ENCODE results near the gene RAB7A.

Gene RAB7A

DNA sequence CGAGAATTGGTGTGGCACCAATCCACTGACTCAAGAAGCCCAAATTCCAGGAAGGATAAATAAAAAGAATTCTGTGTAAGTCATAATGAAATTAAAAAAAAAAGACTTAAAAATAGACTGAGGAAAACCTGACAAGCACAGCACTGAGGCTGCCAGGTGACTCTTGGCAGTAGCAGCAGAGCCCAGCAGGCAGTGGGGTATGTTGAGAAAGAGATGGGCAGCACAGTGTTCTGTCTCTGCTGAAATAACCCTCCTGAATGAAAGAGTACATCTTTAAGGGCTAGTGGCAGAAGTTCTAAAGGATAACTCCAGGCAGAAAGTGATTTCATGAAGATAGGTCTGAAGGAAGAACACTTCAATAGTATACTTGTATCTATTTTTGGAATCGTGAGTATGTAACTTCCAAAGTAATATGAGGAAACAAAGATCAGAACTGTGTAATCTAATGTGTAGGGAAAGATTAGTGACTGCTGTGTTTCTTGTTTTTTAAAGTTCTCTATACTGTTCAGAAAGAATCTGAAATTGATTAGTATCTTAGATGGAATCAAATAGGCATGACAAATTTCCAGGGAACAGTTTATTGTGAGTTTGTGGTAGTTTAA lies 75.9 kb downstream of the RAB7A start:
- peak overlapping the region; percentile 30 for H3K27ac Mint-ChIP-seq
- DNase-seq, result no peak
- H3K4me3 Mint-ChIP-seq, result no peak overlapping the region
- H3K36me3 Mint-ChIP-seq (ENCODE audit: low read depth), result peaks cover 58% of the 10 kb centered on the region
- no peaks in the 10 kb centered on the region for H3K27me3 Mint-ChIP-seq (ENCODE audit: low read depth, poor library complexity)
- no peaks in the 10 kb centered on the region for H3K9me3 Mint-ChIP-seq
- H3K4me1 Mint-ChIP-seq, result peaks cover 25% of the 10 kb centered on the region
- TF ChIP-seq, protein P1, sequence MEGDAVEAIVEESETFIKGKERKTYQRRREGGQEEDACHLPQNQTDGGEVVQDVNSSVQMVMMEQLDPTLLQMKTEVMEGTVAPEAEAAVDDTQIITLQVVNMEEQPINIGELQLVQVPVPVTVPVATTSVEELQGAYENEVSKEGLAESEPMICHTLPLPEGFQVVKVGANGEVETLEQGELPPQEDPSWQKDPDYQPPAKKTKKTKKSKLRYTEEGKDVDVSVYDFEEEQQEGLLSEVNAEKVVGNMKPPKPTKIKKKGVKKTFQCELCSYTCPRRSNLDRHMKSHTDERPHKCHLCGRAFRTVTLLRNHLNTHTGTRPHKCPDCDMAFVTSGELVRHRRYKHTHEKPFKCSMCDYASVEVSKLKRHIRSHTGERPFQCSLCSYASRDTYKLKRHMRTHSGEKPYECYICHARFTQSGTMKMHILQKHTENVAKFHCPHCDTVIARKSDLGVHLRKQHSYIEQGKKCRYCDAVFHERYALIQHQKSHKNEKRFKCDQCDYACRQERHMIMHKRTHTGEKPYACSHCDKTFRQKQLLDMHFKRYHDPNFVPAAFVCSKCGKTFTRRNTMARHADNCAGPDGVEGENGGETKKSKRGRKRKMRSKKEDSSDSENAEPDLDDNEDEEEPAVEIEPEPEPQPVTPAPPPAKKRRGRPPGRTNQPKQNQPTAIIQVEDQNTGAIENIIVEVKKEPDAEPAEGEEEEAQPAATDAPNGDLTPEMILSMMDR (IDR thresholded peaks at IDR 0.05), result no peak

DNA sequence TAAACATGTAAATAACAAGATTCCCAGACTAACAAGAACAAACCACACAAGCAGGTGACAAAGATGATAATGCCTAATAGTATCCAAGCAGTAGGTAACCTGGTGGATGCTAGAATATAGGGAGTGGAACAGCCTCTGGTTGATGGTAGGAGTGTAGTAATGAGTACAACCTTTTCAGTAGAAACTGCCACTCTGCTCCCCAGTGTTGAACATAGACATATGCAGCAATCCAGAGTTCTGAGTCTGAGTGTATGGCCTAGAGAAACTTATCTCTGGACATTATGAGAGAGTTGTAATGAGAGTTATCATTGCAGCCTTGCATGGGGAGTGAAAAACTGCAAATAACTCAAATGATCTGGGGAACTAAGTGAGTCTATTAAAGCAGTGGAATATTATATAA lies 77.3 kb downstream of the RAB7A start:
- H3K36me3 Mint-ChIP-seq (ENCODE audit: low read depth), result peaks cover 56% of the 10 kb centered on the region
- no peak for DNase-seq
- TF ChIP-seq, protein P1 (IDR thresholded peaks at IDR 0.05), result no peak
- no peak overlapping the region for H3K4me3 Mint-ChIP-seq
- H3K27ac Mint-ChIP-seq, result no peak overlapping the region
- no peaks in the 10 kb centered on the region for H3K27me3 Mint-ChIP-seq (ENCODE audit: low read depth, poor library complexity)
- no peaks in the 10 kb centered on the region for H3K9me3 Mint-ChIP-seq
- H3K4me1 Mint-ChIP-seq, result peaks cover 28% of the 10 kb centered on the region

DNA sequence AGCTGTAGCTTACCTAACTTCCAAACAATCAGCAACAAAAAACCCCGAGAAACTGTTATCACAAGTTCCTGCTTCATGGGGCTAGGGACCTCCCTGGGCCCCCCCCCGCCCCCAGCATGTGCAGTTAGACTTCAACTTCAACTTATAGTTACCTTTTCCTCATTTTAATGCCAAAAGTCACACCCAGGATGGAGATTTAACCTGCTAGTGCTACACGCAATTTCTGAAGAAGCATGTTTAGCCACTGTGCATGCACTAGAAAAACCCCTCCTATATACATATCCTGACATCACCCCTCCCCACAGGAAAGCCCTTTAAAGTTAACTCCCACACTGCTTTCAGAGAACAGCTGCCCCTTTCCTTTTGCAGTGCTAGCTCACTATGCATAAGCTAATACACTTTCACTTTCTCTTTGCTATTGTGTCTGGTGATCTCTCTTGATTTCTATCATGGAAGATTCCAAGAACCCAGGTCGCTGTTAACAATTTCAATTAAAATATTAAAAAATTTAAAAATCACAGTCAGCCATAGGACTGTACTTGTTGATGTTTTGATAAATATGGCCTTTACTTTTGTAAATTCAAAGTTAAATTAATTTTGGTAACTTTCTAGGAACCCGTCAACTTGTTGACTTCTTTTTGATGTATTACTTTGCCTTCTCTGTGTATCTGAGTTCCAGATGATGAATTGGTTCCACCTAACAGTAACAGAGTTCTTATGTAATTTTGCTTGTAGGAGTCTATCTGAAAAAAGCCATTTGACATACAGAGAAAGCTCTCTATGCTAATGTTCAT lies 78.2 kb downstream of the RAB7A start:
- H3K27ac Mint-ChIP-seq, result peak overlapping the region; percentile 66
- DNase-seq, result no peak

DNA sequence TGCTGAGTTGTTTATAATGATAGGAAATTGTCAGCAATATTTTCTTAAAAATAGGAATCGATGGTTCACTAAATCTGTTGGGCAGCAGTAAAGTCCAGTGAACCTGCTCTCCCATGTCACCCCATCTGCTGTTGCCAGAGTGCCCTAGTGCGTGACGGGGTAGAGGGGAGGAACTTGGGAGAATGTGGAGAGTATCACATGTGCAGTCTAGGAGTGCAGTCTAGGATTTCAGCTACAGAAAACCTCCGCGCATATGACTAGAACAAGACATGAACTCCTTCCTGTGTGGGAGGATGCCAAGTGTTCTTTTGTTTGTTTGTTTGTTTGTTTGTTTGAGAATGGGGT lies 78.8 kb downstream of the RAB7A start:
- TF ChIP-seq, protein P1 (IDR thresholded peaks at IDR 0.05), result no peak
- DNase-seq, result peak; percentile 43
- H3K27ac Mint-ChIP-seq, result peak overlapping the region; percentile 66
- no peaks in the 10 kb centered on the region for H3K27me3 Mint-ChIP-seq (ENCODE audit: low read depth, poor library complexity)
- H3K4me1 Mint-ChIP-seq, result peaks cover 36% of the 10 kb centered on the region
- H3K4me3 Mint-ChIP-seq, result no peak overlapping the region
- H3K9me3 Mint-ChIP-seq, result no peaks in the 10 kb centered on the region
- H3K36me3 Mint-ChIP-seq (ENCODE audit: low read depth), result peaks cover 56% of the 10 kb centered on the region

More for the DNA sequence above, 78.2 kb downstream of the RAB7A start:
- no peaks in the 10 kb centered on the region for H3K9me3 Mint-ChIP-seq
- H3K36me3 Mint-ChIP-seq (ENCODE audit: low read depth), result peaks cover 56% of the 10 kb centered on the region
- peak overlapping the region; percentile 26 for H3K4me3 Mint-ChIP-seq
- H3K27me3 Mint-ChIP-seq (ENCODE audit: low read depth, poor library complexity), result no peaks in the 10 kb centered on the region
- peaks cover 34% of the 10 kb centered on the region for H3K4me1 Mint-ChIP-seq
- TF ChIP-seq, protein P1 (IDR thresholded peaks at IDR 0.05), result no peak

DNA sequence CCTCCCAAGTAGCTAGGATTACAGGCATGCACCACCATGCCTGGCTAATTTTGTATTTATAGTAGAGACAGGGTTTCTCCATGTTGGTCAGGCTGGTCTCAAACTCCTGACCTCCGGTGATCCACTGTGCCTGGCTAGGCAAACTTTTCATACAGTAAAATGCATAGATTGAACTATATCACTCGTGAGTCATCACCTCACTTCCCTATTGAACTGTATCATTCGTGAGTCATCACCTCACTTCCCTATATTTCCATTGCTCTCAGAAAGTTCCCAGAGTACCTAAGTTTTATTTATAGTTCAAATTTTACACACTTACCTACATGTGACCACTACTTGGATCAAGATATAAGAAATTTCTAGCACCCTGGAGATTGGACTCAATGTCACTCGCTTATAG lies 79.8 kb downstream of the RAB7A start:
- TF ChIP-seq, protein P1 (IDR thresholded peaks at IDR 0.05), result no peak
- DNase-seq, result no peak
- no peak overlapping the region for H3K4me3 Mint-ChIP-seq
- H3K36me3 Mint-ChIP-seq (ENCODE audit: low read depth), result peaks cover 58% of the 10 kb centered on the region
- peaks cover 36% of the 10 kb centered on the region for H3K4me1 Mint-ChIP-seq
- no peaks in the 10 kb centered on the region for H3K27me3 Mint-ChIP-seq (ENCODE audit: low read depth, poor library complexity)
- H3K27ac Mint-ChIP-seq, result no peak overlapping the region
- H3K9me3 Mint-ChIP-seq, result no peaks in the 10 kb centered on the region

DNA sequence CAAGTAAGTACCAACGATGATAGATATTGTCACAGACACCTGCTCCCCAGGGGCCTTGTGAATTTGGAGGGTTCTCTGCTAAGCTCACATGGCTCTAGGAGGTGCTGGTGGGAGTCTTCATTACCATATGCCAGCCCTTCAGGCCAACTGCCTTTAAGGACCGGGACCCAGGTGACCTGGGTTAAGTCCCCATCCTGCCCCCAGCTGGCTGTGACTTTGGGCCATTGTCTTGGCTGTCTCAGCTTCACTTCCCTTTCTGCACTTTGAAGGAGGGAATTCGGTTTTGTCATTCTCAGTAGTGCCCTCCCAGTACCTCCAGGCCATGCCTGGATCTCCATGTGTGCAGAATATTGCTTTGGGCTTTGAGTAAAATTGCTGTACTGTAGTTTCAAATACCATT lies 80.6 kb downstream of the RAB7A start:
- DNase-seq, result no peak
- peak overlapping the region; percentile 88 for H3K27ac Mint-ChIP-seq

More for the DNA sequence above, 80.6 kb downstream of the RAB7A start:
- TF ChIP-seq, protein P1 (IDR thresholded peaks at IDR 0.05), result no peak
- Mint-ChIP-seq H3K9me3 (no peaks in the 10 kb centered on the region), H3K4me1 (peaks cover 36% of the 10 kb centered on the region), H3K4me3 (no peak overlapping the region), H3K36me3 (ENCODE audit: low read depth) (peaks cover 61% of the 10 kb centered on the region), H3K27me3 (ENCODE audit: low read depth, poor library complexity) (no peaks in the 10 kb centered on the region)

All from nephron progenitor cell (in vitro differentiated cells).